KBM-7 (cell line): ENCODE results near the gene SDF2.
"Not testable (repeated sequence)": the region's sequence is repeated elsewhere in the genome, so short reads cannot be mapped to it uniquely, and the experiment has no call there.

Experiments
- DNase-seq: peaks from one replicate; pipeline ENCODE4 v3.0.0-alpha.2; 2015
- in situ Hi-C: fragments of 300-500 bp; cut with MboI; formaldehyde crosslinking; loops from 2 replicates; pipeline ENCODE4 v1.14.3; 2020; ENCODE audit warnings: low sequenced_read_pairs, low pct_unique_long_range_greater_than_20kb, mixed read lengths

The SDF2 gene

GRCh38 chr17:28643983-28644786, 17.5 kb downstream of the SDF2 start:
- DNase-seq: peak; percentile 86
- in situ Hi-C loops: no loop called here

- in situ Hi-C loops: no loop called here
- no peak for DNase-seq
Observed at GRCh38 chr17:28641579-28641978, 20.1 kb downstream of the SDF2 start.

- in situ Hi-C loops: no loop called here
- no peak for DNase-seq
Observed at GRCh38 chr17:28635506-28635905, 26.2 kb downstream of the SDF2 start.

GRCh38 chr17:28634206-28634865, 27.4 kb downstream of the SDF2 start:
- no peak for DNase-seq
- in situ Hi-C loops: no loop called here

- in situ Hi-C loops: no loop called here
Observed at GRCh38 chr17:28626818-28627217, 34.9 kb downstream of the SDF2 start.

GRCh38 chr17:28624148-28624547, 37.6 kb downstream of the SDF2 start:
- DNase-seq: no peak

More at GRCh38 chr17:28626818-28627217, 34.9 kb downstream of the SDF2 start:
- DNase-seq: no peak

GRCh38 chr17:28623696-28624095, 38.0 kb downstream of the SDF2 start:
- DNase-seq: no peak
- in situ Hi-C loops: no loop called here

More at GRCh38 chr17:28624148-28624547, 37.6 kb downstream of the SDF2 start:
- in situ Hi-C loops: no loop called here

GRCh38 chr17:28622186-28622585, 39.5 kb downstream of the SDF2 start:
- no peak for DNase-seq
- in situ Hi-C loops: no loop called here

GRCh38 chr17:28620010-28620409, 41.7 kb downstream of the SDF2 start:
- in situ Hi-C loops: no loop called here
- DNase-seq: no peak

- no peak for DNase-seq
- in situ Hi-C loops: no loop called here
Observed at GRCh38 chr17:28618464-28618863, 43.2 kb downstream of the SDF2 start.

GRCh38 chr17:28616281-28616680, 45.4 kb downstream of the SDF2 start:
- no peak for DNase-seq
- in situ Hi-C loops: no loop called here

- DNase-seq: no peak
- in situ Hi-C loops: no loop called here
Observed at GRCh38 chr17:28615260-28615940, 46.3 kb downstream of the SDF2 start.

GRCh38 chr17:28613931-28614381, 47.8 kb downstream of the SDF2 start, which contains the start of gene RSKR:
RSKR (minus strand) TSS chr17:28614185; CDS start chr17:28614161, 24 bp downstream.
- in situ Hi-C loops: no loop called here
- no peak for DNase-seq

- DNase-seq: peak; percentile 32
- in situ Hi-C loops: no loop called here
Observed at GRCh38 chr17:28612936-28613872, 48.5 kb downstream of the SDF2 start.

GRCh38 chr17:28612531-28612930, 49.2 kb downstream of the SDF2 start:
- in situ Hi-C loops: no loop called here
- peak; percentile 45 for DNase-seq

- in situ Hi-C loops: no loop called here
- DNase-seq: no peak
Observed at GRCh38 chr17:28610376-28610775, 51.3 kb downstream of the SDF2 start.

- in situ Hi-C loops, DNase-seq: not testable (repeated sequence)
Observed at GRCh38 chr17:28604031-28604430, 57.7 kb downstream of the SDF2 start.

- peak; percentile 73 for DNase-seq
- in situ Hi-C loops: no loop called here
Observed at GRCh38 chr17:28599311-28600184, 62.2 kb downstream of the SDF2 start.
